GM19452 (cell line): ENCODE measurements around the gene AQP12A.
"Not testable (repeated sequence)": the region's sequence is repeated elsewhere in the genome, so short reads cannot be mapped to it uniquely, and the experiment has no call there.

ENCODE experiments used
- ATAC-seq: cut with Tn5 transposase; IDR thresholded peaks from one replicate; pipeline ENCODE4 v1.9.1; 2021; ENCODE audit not compliant: unreplicated experiment

The AQP12A gene, protein sequence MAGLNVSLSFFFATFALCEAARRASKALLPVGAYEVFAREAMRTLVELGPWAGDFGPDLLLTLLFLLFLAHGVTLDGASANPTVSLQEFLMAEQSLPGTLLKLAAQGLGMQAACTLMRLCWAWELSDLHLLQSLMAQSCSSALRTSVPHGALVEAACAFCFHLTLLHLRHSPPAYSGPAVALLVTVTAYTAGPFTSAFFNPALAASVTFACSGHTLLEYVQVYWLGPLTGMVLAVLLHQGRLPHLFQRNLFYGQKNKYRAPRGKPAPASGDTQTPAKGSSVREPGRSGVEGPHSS

DNA sequence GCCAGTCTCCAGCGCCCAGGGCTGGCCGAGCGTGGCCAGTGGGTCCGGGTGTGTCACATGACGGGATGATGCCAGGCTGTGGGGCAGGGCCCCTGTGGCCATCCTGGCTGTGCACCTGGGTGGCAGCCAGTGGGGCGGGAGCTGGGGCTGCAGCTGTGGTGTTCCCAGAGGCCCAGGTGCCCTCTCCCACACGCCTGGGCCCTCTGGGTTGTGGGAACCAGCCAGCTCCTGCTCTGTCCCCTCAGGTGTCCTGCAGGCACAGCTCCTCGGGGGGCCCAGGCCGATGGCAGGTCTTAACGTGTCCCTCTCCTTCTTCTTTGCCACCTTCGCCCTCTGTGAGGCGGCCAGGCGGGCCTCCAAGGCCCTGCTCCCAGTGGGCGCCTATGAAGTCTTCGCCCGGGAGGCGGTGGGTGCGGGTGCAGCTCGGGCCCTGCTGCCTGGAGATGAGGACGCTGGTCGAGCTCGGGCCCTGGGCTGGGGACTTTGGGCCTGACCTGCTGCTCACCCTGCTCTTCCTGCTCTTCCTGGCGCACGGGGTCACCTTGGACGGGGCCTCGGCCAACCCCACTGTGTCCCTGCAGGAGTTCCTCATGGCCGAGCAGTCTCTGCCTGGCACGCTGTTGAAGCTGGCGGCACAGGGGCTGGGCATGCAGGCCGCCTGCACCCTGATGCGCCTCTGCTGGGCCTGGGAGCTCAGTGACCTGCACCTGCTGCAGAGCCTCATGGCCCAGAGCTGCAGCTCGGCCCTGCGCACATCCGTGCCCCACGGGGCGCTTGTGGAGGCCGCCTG lies at the start of gene AQP12A:
AQP12A (plus strand) TSS at position 236 of the 790 bp plus-strand sequence; CDS start at position 284, 48 bp downstream.
- not testable (repeated sequence) for ATAC-seq

DNA sequence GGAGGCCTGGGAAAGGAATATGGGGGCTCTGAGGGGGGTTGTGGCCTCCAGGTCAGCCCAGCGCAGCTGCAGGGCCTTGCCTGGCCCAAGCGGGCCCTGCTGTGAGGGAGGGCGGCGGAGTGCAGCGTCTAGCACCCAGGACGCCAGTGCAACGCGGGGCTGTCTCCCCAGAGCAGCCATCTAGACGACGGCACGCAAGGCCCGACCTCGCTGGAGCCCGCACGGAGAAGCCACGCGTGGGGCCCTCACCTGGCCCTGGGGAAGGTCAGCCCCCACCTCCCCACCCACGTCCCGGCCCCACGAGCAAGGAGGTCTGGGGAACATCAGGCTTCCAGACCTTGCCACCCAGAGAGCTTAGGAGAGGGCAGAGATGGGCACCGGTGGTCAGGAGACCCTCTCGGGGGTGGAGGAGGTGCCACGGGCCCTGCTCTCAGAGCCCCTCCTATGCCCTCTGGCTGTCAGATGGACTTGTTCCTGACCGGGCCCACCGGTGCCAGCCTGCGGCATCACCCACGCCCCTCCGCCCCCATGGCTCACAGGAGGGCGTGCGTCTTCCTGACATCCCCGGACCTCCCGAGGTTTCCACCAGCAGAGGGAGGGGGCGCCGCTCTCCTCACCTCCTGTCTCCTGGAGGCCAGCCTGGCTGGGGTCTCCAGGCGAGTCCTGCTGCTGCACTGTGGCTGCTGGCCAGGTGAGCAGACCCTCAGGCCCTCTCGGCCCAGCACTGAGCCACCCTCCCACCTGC lies 49.4 kb upstream of the AQP12A start:
- ATAC-seq, result no peak

DNA sequence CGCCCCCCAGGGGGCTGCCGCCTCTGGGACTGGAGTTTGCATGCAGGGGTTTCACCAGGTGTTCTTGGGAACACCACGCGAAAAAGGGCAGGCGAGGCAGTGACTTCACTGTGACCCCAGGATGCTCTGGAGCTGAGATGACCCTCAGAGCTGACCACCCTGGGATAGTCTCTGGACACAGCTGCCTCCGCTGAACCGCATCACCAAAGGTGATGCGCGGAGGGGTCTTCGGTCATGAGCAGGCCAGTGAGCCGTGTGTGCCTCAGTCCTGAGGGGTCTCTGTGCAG lies 48.9 kb upstream of the AQP12A start:
- ATAC-seq, result no peak

DNA sequence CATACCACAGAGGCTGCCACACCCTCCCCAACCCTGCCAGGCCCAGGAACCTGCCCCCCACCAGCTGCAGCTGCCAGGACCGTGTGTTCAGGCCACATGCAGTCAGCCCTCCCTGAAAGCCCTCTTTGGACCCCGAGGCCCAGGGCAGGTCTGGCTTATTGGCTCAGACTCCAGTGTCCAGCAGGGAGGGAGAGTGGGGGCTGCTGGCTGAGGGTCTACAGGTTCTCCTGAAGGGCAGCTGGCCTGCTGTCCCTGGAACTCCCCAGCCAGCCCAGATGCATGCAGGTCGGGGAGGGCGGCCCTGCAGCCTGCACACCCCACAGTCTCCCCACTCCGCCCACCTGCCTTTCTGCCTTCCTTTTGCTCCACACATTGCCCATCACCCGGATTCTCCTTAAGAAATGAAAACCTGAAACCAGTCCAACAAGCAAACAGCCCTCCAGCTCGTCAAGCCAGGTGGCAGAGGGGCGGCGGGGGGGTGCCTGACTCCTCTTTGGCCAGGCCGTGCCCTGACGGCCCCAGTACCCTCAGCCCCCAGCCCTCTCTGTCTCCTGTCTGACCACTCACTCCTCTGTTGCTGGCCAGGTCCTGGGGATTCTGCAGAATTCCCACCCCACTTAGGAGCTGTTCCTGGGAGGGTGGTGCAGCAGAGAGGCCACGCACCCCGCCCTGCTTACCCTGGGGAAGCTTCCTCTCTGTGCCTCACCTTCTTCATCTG lies 48.4 kb upstream of the AQP12A start:
- no peak for ATAC-seq

DNA sequence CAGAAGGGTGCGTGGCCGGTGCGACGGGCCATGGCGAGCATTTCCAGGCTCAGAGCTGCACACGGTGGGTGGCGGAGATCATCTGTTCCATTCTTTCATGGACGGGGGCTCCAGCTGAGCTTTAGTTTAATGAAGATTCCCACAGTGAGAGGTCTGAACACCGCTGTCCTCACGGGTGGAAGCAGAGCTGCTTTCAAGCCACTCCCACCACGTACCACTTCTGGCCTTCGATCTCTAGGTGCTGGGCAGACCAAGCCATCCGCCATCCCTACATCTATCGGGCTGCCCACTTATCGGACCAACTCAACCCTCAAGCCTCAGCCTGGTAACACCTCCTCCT lies 47.9 kb upstream of the AQP12A start:
- no peak for ATAC-seq

DNA sequence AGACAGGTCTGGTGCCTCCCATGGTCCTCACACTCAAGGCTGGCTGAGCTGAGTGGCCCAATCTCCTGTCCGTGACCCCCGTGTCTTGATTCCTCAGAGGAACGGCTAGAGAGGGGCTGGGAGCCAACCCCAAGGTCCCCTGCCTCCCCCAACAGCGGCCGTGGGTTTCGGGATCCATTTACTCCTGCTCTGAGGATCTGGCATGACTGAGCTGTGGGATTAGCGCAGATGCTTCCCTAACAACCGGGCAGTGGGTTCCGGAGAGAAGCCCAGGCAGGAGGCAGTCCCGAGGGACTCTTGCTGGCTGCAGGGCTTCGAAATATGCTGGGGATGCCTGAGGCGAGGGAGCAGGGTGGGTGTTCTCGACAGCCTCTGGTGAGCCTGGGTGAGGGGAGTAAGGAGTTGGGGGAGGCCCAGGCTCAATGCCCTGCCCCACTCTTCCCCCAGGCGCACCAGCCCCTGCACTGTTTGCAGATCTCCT lies 47.5 kb upstream of the AQP12A start:
- ATAC-seq, result no peak

DNA sequence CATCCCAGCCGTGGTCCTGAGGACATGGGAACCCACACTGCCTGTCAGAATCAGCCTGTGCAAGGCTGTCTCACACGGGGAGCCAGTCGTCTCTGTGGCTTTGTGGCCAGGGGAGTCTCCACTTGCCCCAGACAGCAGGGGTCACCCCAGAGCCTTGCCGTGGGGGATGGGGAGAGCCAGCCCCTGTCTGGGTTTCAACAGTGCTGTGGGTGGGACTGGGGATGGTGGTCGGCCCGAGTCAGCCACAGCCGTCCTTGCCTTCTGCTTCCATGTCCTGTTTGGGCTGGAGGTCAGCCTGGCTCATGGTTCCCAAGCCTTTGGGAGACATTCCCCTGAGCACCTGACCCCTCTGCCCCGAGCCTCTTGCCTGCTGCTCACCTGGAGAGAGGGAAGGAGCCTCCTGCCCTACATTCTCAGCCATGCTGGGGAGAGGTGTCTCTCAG lies 46.8 kb upstream of the AQP12A start:
- ATAC-seq, result no peak

DNA sequence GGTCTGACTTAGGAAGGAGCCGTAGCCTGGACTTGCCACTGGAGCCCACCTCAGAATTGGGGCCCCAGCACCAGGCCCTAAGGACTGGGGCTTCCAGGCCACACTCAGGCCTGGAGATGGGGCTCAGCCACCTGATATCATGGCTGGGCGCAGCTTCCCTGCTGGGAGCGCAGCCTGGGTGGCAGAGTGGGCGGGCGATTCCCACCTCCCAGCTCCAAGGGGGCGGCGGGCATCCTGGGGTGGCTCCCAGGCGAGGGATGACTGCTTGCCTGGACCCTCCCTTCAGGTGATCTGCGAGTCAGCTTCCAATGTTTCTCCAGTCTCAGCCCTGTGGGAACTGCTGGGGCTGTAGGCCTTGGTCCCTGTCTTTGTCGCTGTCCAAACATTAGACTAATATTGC lies 46.3 kb upstream of the AQP12A start:
- ATAC-seq, result no peak

DNA sequence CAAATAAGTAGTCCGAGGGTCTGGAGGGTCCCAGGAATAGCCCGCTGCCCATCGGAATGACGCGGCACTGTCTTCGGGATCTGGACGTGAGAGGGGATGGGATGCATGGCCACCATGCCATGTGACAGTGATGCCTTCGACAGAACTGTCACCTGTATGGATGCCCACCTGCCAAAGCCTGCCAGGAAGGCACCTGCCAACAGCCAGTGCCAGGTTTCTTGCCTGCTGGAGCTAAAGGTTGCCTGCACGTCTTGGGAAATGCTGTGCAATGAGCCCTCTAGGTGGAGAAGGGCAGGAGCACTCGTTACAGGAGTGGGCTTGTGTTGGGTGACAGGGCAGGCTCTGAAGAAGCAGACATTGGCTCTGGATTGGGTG lies 45.9 kb upstream of the AQP12A start:
- ATAC-seq, result no peak

DNA sequence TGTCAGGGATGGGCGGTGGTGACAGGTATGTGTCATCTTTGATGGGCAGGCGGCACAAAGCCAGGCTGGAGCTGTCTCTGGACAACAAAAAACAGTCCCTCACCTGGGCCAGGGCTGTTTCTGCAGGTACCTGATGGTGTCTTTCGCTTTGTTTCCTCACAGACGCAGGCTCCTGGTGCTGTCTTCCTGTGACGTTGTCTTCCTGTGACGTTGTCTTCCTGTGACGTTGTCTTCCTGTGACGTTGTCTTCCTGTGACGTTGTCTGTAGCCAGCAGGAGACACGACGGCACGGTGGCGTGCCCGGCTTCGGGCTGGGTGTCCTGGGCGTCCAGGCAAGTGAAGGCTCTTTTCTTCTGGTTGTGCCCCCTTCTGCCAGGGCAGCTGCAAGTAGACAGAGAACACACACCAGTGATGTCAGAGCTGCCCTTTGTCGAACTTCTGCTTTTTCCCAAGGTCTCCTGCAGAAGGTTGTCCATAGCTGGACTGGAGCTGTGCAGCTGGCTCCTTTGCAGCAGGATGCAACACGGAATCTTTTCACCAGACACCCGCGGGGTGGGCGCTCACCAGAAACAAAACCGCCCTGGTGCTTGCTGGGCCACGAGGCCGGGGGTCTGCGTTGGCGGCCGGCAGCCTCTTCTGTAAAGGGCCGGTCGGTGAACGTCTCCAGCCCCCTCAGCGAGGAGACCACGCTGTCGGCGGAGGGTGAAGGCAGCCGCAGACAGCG lies 45.3 kb upstream of the AQP12A start:
- ATAC-seq, result no peak

DNA sequence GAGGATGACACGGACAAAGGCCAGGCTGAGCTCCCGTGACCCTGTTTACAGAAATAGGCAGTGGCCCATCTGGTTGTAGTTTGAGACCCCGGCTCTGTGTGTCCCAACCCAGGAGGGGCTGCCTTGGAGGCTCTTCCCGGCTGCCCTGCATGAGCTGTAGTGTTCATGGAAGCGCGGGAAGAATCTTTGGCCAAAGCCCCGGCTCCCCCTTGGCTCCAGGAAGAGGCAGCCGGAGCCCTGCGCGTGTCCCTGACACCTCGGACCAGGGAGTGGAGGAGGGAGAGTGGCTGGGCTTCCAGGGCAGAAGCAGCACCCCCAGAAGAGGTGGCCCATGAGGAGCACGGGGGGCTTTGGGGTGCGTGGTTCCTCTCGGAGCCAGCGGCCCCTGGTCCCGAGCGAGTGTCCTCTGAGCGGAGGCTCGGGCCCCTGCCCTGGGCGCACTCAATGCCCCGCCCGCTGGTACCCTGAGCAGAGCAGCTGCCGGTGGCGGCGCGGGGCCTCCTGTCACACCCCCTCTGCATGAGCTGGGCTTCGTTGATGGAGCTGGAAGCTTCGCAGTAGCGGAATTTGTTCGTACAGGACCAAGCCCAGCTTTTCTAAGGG lies 44.7 kb upstream of the AQP12A start:
- no peak for ATAC-seq

DNA sequence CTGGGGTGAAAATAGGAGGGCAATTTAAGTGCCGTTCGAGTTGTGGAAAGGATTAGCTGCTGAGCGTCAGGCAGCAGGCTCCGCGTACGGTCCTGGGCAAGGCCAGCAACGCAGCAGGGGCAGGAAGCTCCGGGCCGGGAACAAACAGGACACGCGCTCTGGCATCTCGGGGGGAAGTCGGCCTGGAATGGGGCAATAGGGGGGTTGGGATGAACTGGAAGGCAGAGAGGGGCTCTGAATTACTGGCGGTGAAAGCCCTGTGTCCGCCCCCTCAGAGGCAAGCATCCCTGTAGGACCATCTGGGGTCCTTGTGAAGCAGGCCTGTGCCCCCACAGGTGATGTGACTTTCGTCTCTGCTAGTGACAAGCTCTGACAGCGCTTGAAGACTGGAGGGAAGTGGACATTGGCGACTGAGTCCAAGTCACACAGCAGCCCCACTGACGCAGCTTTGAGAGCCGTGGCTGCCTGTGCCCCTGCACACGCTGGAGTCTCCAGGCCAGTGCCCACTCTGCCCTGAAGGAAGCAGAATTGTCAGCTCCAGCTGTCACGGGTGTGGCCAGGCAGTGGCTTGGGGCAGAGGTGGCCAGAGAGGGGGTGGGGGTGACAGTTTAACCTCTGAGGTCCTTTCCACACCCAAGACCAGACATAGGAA lies 44.0 kb upstream of the AQP12A start:
- ATAC-seq, result no peak

DNA sequence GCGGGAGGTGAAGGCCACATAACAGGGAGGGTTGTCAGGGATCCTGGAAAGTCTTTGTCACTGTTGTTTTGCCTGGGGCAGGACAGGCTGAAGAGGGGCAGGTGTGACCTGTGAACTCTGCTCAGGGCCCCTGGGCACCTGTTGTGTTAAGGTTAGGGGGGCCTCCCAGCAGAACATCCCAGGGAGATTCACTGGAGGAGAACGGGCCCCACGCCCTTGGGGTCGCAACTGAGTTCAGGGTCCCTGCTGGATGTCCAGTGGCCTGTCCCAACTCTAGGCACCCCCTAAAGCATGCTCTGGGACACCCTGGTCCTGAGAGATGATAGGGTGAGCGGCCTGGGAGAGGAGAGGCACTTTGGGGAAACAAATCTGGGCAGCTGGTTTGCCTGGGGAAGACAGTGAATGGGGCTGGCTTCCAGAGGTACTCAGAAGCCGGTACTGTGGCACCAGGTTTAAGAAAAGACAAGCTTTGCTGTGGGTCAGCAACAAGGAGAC lies 43.5 kb upstream of the AQP12A start:
- no peak for ATAC-seq

DNA sequence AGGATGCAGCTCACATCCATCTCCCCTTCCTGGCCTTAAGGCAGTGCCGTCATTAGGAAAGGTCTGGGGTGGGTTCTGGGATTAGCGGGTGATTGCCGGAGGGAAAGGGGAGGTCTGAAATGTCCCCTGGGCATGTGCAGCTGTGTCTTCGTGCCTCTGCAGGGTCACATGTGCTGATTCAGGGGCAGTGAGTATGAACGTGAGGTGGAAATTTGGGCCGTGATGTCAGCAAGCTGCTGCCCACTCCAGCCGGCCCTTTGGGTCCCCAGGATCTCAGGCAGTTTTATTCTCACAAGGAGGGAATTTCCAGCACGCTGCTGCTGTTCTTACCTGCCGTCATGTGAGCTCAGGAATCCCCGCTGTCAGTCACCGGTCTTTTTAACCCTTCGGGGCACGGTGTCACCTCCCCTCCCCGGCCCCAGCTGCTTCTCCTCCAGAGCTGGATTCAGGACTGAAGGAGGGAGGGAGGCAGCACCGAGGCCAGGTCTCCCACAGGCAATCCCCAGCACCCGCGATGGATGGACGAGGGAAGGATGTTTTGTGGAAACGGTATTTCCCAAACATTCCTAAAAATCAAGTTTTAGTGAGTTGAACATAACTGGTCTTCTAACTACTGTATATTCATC lies 42.9 kb upstream of the AQP12A start:
- no peak for ATAC-seq

DNA sequence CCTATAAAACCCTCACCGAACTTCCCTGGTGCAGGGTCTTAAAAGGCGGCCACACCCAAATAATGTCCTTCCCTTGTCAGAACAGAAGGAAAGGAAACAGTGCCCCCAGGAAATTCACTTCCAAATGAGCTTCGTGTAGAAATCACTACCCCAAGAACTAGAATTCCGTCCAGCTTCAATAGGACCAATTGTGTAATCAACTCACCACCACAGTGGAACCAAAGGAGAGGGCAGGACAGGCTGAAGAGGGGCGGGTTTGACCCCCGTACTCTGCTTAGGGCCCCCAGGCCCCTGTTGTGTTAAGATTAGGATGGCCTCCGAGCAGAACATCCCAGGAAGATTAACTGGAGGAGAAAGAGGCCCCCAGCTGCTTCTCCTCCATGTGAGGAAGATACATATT lies 42.3 kb upstream of the AQP12A start:
- ATAC-seq, result no peak

DNA sequence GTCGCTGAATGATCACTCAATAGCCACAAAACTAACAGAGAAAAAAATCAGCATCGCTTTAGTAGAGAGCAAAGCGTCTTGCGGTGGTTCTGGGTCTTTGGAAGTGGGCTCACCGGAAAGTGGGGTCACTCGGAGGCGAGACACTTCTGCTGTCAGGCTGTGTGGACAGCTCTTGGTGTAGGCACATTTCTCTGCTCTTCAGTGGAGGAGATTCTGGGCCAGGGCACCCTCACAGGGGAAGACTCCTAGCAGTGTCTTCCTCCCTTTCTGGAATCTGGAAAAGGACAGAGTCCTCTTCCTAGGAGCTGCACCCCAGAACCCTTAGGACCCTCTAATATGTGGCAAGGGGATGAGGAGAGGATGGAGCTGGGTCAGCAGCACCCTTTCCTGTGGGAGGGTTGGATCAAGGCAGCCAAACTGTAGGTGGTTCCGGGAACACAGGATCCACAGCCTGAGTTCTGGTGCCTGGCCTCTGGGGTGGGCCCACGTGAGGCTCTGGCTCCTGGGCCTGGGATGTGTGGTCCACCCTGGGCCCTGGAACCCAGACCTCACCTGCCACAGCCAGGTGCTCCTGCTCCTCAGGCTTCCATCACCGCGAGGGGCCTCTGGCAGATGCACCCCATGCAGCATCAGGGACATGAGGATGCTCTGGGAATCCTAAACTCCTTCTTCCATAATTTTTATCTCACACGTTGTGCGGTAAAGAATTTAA lies 41.3 kb upstream of the AQP12A start:
- ATAC-seq, result no peak

DNA sequence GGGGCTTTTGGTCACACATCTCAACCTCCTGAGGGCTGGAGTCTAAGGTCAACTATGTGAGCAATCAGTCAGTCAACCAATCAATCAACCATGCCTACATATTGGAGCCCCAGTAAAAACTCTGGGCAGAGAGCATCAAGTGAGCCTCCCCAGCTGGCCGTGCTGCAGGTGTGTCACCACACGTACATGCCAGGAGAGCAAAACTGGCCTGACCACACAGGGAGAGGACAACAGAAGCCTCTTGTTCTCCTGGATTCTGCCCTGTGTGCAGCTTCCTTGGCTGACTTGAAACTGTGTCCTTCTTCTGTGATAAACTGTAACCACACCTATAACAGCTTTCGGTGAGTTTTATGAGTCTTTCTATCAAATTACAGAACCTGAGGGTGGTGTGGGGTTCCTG lies 40.5 kb upstream of the AQP12A start:
- ATAC-seq, result no peak
